GM12874 (cell line): ENCODE results near the gene PDRG1.

ENCODE experiments used
- CTCF ChIP-seq: IDR thresholded peaks from 2 replicates; pipeline ENCODE4 v1.5.1; 2011; ENCODE audit warnings: low read depth, mild to moderate bottlenecking, control low read depth, low read length, moderate library complexity; ENCODE audit not compliant: insufficient read depth

The PDRG1 gene

GRCh38 chr20:31924561-31924960 lies 27.3 kb downstream of the PDRG1 start:
- no peak for TF ChIP-seq CTCF

GRCh38 chr20:31923388-31924331 lies 28.2 kb downstream of the PDRG1 start:
- no peak for TF ChIP-seq CTCF

- no peak for TF ChIP-seq CTCF
Measured at GRCh38 chr20:31922588-31922987, 29.3 kb downstream of the PDRG1 start.

GRCh38 chr20:31922181-31922580 lies 29.7 kb downstream of the PDRG1 start:
- no peak for TF ChIP-seq CTCF

GRCh38 chr20:31920275-31920855 lies 31.5 kb downstream of the PDRG1 start:
- TF ChIP-seq CTCF: no peak

- no peak for TF ChIP-seq CTCF
Measured at GRCh38 chr20:31919410-31920155, 32.3 kb downstream of the PDRG1 start.

GRCh38 chr20:31918466-31919105 lies 33.3 kb downstream of the PDRG1 start:
- TF ChIP-seq CTCF: no peak
